Measurements from ENCODE around the gene SOS1.

Gene SOS1

GRCh38 chr2:39024833-39025232, 96.0 kb downstream of the SOS1 start:
- no peak for DNase-seq (ENCODE audit: low spot score)

- no peak for DNase-seq (ENCODE audit: low spot score)
Measured at GRCh38 chr2:39023649-39024048, 97.2 kb downstream of the SOS1 start.

- DNase-seq (ENCODE audit: low spot score) = no peak
Measured at GRCh38 chr2:39022642-39023235, 98.1 kb downstream of the SOS1 start.

GRCh38 chr2:39020383-39020782, 100.5 kb downstream of the SOS1 start:
- DNase-seq (ENCODE audit: low spot score) = no peak

GRCh38 chr2:39018638-39019037, 102.2 kb downstream of the SOS1 start:
- no peak for DNase-seq (ENCODE audit: low spot score)

DNA sequence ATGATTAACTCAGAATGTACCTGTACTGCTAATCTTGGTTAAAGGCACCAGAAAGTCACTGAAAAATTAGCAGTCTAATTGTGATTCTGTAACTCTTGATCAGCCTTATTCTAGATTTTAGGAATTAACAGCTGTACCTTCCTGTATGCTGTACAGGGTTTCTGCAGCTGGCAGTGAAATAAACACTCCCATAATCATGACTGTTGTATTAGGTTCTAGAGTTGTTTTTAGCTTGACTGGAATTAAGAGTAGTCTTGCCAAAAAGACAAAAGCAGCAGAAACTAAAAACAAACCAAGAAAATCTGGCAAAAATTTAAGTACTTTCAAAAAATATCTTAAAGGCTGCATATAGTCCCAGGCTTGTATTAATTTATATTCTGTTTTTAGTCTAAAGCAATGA, 103.5 kb downstream of the SOS1 start:
- no peak for DNase-seq (ENCODE audit: low spot score)

DNA sequence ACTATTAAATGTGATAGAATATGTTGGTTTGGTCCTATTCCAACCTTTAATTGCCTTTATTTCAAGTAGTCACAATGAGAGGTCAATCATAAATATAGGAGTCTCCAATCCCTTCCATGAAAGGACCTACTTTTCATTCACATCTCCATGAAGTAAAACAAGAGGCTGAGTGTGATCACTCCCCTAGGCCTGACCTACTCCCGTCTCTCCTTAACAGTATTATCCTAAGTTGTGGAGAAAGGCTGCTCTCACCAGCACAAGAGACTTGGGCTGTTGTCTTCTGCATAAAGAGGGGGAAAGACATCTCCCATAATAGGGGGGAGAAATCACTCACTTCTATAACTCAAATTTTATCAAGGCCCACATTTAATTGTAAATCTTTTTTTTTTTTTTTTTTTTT, 105.4 kb downstream of the SOS1 start:
- no peak for DNase-seq (ENCODE audit: low spot score)

DNA sequence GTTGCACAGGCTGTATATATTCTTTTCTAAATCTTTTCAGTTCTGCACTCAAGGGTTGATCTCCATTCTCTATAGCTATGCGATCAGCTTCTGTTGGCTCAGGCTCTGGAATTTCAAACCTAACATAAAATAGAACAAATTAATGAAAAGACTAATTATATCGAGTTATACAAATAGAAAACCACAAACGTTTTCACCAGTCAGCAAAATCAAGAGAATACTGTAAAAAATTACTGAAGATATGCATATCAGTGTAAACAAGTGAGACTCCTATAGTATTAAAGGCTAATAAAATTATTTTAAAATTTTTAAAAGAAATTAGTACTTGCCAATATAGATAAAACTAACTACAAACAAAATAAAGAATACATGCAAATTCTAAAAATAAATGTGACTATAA, 107.0 kb downstream of the SOS1 start:
- no peak for DNase-seq (ENCODE audit: low spot score)

DNA sequence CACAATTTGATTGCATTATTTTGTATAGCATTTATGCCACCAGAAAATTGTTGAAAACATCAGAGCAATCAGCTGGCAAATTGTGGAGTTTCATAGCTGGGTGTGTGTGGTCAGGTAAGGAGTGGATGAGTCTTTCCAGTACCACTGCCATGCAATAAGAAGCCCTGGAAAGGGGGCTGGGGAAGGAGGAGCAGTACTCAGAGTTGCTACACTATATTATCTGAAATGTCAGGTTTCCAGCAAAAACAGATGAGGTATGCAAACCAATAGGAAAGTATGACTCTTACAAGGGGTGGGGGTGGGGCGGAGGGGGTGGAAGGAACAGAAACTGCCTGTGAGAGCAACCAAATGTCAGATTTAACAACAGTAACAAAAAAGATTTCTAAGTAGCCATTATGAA, 112.2 kb downstream of the SOS1 start:
- no peak for DNase-seq (ENCODE audit: low spot score)

DNA sequence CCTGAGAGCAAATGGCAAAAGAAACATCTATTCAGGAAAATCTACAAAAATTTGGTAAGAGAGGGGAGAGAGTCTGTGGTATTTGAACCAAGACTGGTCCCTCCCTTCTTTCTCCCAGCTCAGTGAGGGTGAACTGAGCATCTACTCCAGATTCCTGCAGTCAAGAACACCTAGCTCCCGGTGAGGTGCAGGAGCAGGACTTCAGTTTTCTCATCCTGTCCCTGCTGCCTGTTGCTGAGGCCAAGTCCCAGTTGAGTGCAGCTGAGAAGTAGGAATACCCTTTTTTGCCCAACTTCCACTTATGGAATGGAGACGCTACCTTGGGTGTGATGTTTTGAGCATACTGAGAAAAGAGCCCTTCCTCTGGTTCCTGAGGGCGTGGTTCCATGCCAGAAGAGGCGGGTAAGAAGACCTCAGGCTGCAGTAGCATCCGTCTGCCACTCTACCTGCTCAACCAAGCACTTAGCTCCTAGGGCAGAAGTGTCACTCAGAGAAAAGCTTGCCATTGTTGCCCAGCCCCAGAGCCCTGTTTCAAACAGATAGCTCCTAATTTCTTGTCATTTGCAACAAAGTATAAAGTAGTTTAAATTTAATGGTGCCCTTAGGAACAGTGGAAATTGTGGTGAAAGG, 112.9 kb downstream of the SOS1 start:
- DNase-seq (ENCODE audit: low spot score) = no peak

DNA sequence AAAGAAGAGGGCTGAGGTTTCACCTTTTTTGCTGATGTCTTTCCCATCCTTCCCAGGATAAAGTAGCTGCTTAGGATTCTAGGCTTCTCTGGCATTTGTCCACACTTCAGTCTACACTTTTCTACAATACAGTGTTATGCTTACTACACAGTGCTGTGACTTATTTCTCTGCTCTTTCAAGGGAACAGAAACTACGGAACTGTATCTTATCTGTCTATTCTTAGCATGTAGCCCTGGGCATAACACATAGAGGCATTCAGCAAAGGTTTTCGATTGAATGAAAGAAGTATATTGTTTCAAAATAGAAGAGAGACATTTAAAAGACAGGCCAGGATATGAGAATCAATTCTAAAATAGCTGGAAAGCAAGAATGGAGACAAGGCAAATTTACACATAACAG, 120.3 kb downstream of the SOS1 start:
- DNase-seq (ENCODE audit: low spot score) = no peak

GRCh38 chr2:38997781-38998180, 123.1 kb downstream of the SOS1 start:
- no peak for DNase-seq (ENCODE audit: low spot score)

DNA sequence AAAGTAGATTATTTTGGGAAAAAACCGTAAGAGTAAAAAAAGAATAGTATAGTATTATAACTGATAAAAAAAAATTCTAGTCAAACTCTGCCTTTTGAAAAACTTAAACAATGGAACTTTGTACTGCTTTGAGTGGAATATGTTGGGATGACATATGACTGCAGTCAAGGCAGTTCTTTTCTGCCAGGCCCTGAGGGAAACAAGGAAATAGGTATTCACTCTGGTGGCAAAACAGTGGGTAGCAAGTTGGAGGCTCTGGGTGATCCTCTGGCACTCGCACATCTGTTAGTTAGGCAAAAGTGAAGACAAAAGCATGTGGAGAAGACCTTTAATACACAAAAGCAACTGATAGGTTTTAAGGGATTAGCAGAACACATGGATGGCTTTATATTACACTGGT, 129.0 kb downstream of the SOS1 start:
- no peak for DNase-seq (ENCODE audit: low spot score)

DNA sequence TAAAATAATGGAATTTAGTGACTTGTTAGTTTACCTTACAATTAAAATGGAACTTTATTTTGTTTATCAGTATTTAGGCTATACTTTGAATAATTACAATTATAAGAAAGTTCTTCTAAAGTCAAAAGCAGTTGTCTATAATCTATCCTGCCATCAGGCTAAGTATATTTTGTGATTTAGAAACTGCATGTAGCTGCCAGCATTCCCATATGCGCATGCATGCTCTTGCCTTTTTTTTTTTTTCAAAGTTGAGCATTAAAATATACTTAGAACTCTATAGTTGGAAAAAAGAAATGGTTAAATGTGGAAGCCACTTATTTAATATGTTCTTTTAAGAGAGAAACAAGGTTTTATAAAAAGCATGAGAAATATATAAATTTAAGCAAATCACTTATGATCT, 132.1 kb downstream of the SOS1 start:
- DNase-seq (ENCODE audit: low spot score) = no peak

DNA sequence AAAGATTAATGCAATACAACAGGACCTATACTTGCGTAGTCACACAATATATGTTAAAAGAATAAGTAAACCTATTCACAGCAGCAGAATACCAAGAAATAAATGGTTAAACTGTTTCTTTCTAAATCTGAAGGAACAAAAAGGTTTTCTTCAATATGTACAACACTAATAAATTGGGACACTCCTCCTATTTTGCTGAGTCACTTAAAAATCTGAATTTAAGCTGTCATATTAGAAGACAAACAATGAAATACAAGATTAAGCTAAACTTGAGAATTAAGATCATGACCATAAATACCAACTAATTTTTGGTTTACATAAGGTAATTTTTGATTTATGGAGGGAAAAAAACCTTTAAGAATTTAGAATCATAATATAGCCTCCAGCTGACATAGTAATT, 138.4 kb downstream of the SOS1 start:
- DNase-seq (ENCODE audit: low spot score) = no peak

DNA sequence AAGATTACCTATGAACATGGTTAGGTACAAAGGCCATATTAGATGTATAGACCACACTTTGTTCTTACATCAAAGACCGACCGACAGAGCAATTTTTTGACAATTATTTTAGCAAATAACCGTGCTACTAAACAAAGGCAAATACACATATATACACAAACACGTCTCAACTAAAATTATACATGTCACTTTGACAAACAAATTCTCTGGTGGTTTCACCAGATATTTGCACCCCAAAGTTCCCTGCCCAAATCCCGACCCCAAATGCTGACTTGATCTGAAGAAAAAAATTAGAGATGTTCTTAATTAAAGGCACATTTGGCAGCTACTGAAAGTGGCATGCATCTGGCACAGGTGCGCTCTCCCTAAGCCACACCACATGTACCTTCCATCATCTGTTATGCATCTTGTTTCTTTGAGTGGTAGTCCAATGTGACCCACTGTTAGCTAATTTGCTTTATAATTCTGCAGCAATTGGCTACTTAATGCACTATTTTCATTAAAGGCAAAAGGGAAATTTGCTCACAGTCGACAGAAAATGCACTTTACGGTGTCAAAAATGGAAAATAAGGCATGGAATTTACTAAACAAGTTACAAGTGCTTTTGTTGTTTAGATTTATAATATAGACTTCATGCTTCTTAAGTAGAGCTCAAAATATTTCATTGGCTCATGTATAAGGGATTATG, 139.0 kb downstream of the SOS1 start:
- no peak for DNase-seq (ENCODE audit: low spot score)

DNA sequence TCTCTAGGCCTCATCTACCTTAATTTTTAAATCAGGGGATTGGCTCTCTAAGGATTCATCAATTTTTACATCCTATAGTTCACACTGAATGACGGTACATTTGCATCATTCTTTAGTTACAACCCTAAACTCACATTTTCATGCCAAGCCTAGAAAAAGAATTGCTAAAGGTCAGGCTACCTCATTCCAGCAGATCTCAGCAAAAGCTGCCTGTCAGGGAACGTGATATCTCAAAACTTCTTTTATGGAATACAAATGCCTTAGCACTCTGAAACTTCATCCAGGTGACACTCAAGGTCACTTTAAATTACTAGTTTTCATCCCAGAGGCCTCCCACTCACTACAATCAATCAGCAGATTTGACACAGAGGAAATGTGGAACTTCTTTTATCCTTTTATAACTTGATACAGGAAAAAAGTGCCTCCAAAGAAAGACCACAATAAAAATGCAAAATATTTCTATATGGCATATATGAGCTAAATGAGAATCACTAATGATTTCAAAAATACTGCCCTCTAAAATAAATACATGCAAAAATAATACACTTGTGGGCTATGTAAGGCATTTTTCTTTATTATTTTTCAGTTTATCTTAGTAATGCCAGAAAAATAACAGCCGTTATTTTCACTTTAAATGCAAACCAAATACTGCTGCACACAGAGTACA, 139.7 kb downstream of the SOS1 start:
- DNase-seq (ENCODE audit: low spot score) = peak; percentile 18

DNA sequence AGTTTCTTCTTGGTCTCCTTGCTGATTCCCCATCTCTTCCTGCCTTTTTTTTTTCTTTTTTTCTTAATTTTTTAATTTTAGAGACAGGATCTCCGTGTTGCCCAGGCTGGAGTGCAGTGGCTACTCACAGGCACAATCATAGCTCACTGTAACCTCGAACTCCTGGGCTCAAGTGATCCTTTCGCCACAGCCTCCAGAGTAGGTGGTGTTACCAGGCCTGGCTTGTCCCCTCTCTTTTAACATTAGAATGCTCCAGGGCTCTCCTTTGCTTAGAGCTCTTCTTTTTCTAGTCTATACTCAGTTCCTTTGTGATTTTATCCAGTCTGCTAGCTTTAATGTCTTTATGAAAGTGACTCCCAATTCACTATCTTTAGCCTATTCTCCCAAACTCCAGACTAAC, 141.9 kb downstream of the SOS1 start:
- DNase-seq (ENCODE audit: low spot score) = no peak

- no peak for DNase-seq (ENCODE audit: low spot score)
Measured at GRCh38 chr2:38978296-38978903, 142.5 kb downstream of the SOS1 start.

DNA sequence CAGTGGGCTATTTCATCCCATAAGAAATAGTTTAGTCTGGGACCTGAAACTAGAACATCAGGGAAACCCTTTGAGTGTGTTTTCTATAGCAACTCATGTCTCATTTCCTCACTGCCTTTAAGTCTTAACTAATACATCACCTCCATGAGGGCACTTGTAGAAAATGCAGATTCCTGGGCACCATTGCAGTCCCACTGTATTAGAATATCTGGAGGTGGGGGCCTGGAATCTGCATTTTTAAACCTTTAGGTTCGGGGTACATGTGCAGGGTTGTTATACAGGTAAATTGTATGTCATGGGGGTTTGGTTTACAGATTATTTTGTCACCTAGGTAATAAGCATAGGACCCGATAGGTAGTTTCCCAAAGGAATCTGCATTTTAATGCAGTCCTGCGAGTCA, 143.8 kb downstream of the SOS1 start:
- no peak for DNase-seq (ENCODE audit: low spot score)

DNA sequence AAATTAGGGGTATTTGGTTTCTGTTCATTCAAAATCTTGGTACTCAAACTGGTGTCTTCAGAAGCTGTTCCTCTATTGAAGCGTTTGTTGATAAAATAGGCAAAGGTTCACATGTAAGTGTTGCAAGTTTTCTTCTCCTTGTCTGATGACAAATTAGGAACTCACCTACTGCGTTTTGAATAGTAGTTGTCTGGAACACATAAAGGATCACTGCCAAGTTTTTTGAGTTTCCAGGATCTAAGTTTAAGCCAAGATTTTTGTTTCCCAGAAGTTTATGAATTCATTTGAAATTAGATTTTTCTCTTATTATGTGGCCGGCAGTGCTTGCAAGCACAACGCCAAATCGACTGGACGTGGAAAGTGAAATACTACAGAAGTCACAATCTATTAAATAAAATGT, 145.8 kb downstream of the SOS1 start:
- DNase-seq (ENCODE audit: low spot score) = no peak

- no peak for DNase-seq (ENCODE audit: low spot score)
Measured at GRCh38 chr2:38973266-38973665, 147.6 kb downstream of the SOS1 start.

- no peak for DNase-seq (ENCODE audit: low spot score)
Measured at GRCh38 chr2:38971377-38971776, 149.5 kb downstream of the SOS1 start.
